Mesothelial cell of epicardium (in vitro differentiated cells): Measurements from ENCODE around the gene L1CAM. TPM values are rescaled to one million over a fixed set of nuclear protein-coding genes. Genes with fewer than 3 reads are reported as not detected.

Source experiments
- DNase-seq, 2 experiments: peaks; one replicate each; pipeline ENCODE4 v3.0.0; 2021; ENCODE audit warnings: low spot score in 2 of 2; ENCODE audit not compliant: unreplicated experiment in 2 of 2
- H3K27ac Mint-ChIP-seq: 2 replicates; pipeline ENCODE4 v1.8.0; 2021; ENCODE audit warnings: mixed read lengths
- H3K27me3 Mint-ChIP-seq: 2 replicates; pipeline ENCODE4 v1.8.0; 2021; ENCODE audit warnings: low read depth, mixed read lengths
- H3K36me3 Mint-ChIP-seq: 2 replicates; pipeline ENCODE4 v1.8.0; 2021; ENCODE audit warnings: mixed read lengths
- H3K4me1 Mint-ChIP-seq: 2 replicates; pipeline ENCODE4 v1.8.0; 2021; ENCODE audit warnings: mixed read lengths
- H3K4me3 Mint-ChIP-seq: 2 replicates; pipeline ENCODE4 v1.8.0; 2021; ENCODE audit warnings: mild to moderate bottlenecking, moderate library complexity, mixed read lengths
- H3K9me3 Mint-ChIP-seq: 2 replicates; pipeline ENCODE4 v1.8.0; 2021; ENCODE audit warnings: mixed read lengths
- total RNA-seq: library from RNA; stranded (reverse); gene quantifications from 3 replicates; pipeline ENCODE4 v1.2.1, GENCODE V29; 2021
- TF ChIP-seq, protein P1 (sequence below): fragments of 200-600 bp; sonication (generic); IDR thresholded peaks from one replicate; pipeline ENCODE4 v1.5.0; 2021; ENCODE audit warnings: antibody characterized with exemption; ENCODE audit not compliant: unreplicated experiment

The L1CAM gene
- total RNA-seq, 1 donor from 2014 or later = 2.1 TPM

DNA sequence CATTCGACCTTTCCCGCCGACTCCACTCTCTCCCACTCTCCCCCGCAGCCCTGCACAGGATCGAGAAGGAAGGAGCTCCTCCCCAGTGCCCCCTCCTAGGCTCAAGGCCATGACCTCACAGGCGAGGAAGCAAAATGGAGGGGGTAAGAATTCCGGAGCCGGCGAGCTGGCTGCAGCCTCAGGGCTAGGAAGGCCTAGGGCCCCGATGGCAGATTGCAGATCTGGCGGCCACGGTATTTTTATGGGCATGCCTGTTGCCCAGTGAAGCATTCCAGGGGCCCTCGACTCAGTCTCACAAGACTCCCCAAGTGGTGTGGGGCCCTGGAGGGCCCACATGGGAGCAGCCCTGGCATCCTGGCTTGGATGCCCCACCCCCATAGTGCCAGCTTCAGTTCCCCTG is 942 bp upstream of the L1CAM start:
- DNase-seq = no peak
- Mint-ChIP-seq H3K9me3 (peaks cover 10% of the 10 kb centered on the region), H3K27ac (no peak overlapping the region), H3K27me3 (peaks cover 59% of the 10 kb centered on the region), H3K4me1 (no peaks in the 10 kb centered on the region), H3K4me3 (no peak overlapping the region), H3K36me3 (no peaks in the 10 kb centered on the region)
- TF ChIP-seq, protein P1, sequence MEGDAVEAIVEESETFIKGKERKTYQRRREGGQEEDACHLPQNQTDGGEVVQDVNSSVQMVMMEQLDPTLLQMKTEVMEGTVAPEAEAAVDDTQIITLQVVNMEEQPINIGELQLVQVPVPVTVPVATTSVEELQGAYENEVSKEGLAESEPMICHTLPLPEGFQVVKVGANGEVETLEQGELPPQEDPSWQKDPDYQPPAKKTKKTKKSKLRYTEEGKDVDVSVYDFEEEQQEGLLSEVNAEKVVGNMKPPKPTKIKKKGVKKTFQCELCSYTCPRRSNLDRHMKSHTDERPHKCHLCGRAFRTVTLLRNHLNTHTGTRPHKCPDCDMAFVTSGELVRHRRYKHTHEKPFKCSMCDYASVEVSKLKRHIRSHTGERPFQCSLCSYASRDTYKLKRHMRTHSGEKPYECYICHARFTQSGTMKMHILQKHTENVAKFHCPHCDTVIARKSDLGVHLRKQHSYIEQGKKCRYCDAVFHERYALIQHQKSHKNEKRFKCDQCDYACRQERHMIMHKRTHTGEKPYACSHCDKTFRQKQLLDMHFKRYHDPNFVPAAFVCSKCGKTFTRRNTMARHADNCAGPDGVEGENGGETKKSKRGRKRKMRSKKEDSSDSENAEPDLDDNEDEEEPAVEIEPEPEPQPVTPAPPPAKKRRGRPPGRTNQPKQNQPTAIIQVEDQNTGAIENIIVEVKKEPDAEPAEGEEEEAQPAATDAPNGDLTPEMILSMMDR = no peak

DNA sequence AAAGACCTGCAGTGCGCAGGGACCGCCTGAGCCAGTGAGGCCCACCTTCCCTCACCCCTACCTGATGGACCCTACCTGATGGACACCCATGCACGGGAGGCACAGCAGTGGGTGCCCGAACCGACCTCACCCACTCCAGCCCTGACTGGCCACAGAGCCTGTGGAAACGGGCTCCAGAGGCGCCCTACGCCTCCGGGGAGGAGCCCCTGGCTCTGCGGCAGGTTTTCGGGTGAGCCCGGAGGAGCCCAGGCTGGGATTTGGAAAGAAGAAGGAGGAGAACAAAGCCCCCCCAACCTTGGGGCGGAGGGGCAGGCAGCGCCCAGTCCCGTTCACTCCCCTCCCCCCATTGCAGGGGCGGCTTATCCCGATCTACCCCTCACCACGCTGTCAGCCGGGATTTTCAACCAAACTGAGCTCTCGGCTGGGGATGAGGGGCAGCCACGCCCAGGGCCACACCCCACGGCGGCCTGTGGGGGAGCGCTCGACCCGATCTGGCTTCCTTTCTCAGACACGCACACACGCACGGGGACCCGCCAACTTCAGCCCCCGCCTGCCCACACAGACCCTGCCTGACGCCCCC is 675 bp downstream of the L1CAM start:
- H3K4me1 Mint-ChIP-seq = no peaks in the 10 kb centered on the region
- H3K36me3 Mint-ChIP-seq = no peaks in the 10 kb centered on the region
- H3K9me3 Mint-ChIP-seq = peaks cover 10% of the 10 kb centered on the region
- TF ChIP-seq, protein P1 = no peak
- peaks cover 57% of the 10 kb centered on the region for H3K27me3 Mint-ChIP-seq
- H3K27ac Mint-ChIP-seq = no peak overlapping the region
- no peak for DNase-seq
- H3K4me3 Mint-ChIP-seq = peak overlapping the region; percentile 47

DNA sequence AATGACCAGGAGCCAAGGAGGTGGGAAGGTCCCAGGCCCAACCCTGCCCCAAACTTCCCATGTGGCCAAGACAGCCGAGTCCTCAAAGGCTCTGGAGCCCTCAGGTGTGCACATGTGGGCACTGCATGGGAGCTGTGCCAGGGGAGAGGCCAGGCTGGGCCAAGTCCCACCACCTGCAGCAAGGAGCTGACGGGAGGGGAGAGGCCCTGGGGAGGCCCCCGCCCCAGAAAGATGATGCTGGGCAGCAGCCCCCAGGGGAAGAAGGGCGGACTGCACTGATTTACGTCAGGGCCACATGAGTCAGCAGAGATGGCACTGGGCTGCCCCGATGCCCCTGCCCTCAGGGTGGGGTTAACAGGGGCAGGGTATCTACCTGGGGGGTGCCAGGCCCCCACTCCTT is 1.4 kb downstream of the L1CAM start:
- TF ChIP-seq, protein P1 = no peak
- no peak overlapping the region for H3K4me3 Mint-ChIP-seq
- no peaks in the 10 kb centered on the region for H3K4me1 Mint-ChIP-seq
- no peaks in the 10 kb centered on the region for H3K36me3 Mint-ChIP-seq
- no peak for DNase-seq
- H3K27me3 Mint-ChIP-seq = peaks cover 57% of the 10 kb centered on the region
- peaks cover 7% of the 10 kb centered on the region for H3K9me3 Mint-ChIP-seq
- no peak overlapping the region for H3K27ac Mint-ChIP-seq

DNA sequence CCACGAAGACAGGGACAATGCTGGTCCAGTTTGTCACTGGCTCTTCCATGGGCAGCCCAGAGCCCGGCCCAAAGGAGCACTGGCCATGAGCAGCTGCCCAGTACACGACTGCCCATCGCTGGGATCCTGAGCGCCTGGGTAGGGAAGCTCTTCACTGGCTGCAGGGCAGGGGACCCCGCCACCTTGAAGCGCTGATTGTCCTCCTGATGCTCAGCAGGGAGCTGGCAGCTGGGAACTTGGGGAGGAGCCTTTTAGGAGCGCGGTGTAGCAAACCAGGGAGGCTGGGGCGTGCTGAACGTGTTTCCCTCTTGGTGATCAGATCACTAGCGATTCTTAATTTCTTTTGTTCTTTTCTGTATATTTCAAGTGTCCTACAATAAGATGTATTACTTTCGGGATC is 1.8 kb downstream of the L1CAM start:
- no peaks in the 10 kb centered on the region for H3K36me3 Mint-ChIP-seq
- H3K27ac Mint-ChIP-seq = no peak overlapping the region
- H3K4me1 Mint-ChIP-seq = peaks cover 4% of the 10 kb centered on the region
- peaks cover 58% of the 10 kb centered on the region for H3K27me3 Mint-ChIP-seq
- H3K9me3 Mint-ChIP-seq = peaks cover 5% of the 10 kb centered on the region
- TF ChIP-seq, protein P1 = no peak
- peak overlapping the region; percentile 28 for H3K4me3 Mint-ChIP-seq
- no peak for DNase-seq

DNA sequence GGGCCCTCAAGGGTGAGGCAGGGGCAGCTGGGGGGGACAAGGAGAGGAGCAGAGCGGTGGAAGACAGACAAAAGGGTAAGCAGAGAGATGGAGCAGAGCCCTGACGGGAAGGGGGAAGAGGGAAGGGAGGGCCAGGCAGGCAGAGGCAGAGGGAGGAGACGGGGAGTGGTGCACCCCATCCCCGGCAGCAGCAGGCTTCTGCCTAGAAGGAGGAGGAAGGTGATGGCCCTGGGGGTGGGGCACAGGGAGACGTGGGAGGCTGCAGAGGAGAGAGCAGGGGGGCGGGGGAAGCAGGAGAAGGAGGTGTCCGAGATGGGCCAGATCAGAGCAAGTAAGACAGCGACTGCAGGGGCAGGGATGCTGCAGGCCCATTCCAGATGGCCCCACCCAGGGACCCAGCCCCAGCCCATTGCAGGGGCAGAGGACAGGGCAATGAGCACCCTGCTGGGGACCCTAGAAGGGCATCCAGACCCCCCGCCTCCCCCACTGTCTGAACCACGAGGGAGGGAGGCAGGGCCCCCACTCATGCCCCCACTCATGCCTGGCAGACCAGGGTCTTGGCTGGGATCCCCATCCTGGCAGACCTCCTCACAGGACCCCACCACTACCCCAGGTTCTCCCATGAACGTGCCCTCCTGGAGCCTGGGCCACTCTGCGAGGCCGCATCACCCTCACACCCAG is 2.7 kb downstream of the L1CAM start:
- Mint-ChIP-seq H3K9me3 (peaks cover 4% of the 10 kb centered on the region), H3K36me3 (no peaks in the 10 kb centered on the region)

More for the DNA sequence above, 2.7 kb downstream of the L1CAM start:
- Mint-ChIP-seq H3K4me3 (no peak overlapping the region), H3K27me3 (peaks cover 59% of the 10 kb centered on the region), H3K27ac (no peak overlapping the region), H3K4me1 (peaks cover 8% of the 10 kb centered on the region)
- TF ChIP-seq, protein P1 = no peak
- DNase-seq = no peak
